ENCODE data around the gene EFNA4.
"Not testable (repeated sequence)": the region's sequence is repeated elsewhere in the genome, so short reads cannot be mapped to it uniquely, and the experiment has no call there.

Gene EFNA4

DNA sequence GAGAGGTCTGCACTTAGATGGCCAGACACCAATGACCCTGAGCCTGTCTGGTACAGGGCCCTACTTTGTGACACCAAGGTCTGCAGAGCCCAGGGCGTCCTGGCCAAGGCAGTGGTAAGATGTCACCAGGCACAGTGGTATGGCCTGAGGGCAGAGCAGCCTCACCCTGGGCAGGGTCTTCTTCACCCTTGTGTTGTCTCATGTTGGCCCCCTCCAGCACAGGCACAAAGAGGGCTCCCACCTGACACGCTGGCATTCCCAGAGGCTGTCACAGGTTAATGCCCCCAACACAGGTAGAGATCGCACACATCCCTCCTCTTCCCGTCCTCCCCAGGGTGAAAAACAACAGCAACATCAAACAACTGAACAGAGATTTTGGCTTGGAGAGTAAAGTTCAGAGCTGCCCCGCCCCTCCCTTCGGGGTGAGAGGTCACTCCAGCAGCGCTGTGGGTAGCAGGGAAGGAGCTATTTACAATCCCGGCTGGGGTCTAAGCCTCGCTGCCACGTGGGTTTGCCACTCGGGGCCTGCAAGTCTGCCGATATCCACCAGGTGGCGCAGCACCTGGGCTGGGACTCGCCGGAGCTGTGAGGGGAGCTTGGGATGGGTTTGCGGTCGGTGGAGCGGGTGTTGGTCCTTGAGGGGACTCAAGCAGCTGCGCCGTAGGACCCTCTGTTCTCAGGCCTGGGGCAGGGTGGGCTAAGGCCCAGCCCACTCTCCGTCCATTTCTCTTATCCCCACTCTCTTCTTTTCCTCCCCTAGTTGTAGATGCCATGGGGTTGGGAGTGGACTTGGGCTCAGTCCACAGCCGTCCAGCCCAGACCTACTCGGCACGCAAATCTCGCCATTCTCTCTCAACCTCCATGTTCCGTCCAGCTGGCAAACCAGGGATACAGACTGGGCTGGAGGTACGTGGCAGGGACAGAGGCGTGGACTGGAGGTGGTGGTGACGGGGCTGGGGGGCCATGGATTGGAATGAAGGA lies 27.8 kb downstream of the EFNA4 start:
- peak; percentile 92 for DNase-seq

DNA sequence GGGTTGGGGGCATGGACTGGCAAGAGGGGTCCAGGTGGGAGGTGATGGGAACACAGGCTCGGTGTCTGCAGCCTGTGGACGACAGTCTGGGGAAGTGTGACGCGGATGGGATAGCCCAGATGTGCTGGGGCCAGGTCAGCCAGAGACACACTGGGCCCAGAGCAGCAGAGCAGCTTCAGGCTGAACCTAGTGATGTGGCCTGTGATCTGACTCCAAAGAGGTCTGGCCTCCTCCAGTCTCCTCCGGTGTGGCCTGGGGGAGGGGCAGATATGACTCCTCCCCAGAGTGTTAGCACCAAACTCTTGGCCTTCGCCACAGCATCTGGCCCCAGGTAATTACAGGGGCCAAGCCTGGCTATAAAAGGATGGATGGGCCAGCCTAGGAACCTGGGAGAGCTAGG lies 28.6 kb downstream of the EFNA4 start:
- DNase-seq: no peak

DNA sequence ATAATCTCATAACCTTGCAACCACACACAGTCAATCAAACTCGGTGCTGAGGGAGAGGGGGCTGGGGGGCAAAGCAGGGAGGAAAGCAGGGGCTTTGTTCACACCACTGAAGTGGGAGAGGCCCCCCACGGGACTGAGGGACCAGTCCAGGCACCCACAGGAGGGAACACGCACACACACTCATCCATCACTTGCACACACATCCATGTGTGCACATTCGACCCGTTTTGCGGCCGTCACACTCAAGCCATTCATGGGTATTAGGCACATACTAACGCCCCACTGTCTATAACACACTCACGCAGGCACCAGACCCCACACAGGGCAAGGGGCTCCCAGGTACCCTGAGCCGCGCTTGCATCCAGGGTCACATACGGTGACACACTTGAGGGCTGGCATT lies 29.1 kb downstream of the EFNA4 start:
- DNase-seq: no peak

DNA sequence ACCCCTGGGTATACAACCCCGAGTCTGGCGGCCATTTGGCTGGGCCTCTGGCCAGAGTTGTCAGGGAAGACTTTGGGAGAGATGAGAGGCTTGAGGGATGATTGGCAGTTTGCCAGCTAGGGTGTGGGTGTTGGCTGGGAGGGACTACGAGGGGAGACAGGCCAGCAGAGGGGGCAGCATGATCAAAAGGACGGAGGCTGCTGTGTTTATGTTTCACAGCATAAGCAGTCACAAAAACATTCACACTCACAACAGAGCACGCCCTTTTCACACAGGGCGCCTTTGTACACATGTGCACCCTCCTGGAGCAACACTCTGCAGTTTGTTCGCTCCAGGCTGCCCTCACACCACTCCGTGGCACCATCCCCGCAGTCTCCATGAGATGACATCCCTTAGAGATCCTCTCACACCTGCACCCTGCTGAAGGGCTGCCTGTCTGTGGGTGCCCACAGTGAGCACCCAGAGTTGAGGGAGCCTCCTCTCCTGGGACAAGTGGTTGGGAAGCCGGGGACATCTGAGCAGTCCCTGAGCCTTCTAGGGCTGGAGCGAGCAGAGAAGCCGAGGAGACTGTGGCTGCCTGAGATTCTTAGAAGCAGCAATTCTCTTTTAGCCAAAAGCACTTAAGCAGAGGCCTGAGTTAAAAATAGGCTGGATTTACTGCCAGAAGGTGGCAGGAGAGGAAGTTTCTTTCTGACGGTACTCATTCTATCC lies 30.5 kb downstream of the EFNA4 start:
- no peak for DNase-seq

DNA sequence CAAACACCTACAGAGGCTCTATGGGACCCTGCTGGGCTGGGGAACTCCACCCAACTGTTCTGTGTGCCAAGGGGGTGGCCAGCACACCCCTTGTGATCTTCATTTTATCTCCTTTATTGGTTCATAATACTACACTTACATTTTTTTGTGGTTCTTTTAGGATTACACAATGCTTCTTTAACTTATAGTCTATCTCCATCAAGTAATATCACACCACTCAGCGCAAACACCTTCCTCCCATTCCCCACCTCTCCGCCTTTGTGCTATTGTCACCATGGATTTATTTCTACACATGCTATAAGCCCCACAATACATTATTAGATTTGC lies 31.0 kb downstream of the EFNA4 start:
- DNase-seq: no peak

DNA sequence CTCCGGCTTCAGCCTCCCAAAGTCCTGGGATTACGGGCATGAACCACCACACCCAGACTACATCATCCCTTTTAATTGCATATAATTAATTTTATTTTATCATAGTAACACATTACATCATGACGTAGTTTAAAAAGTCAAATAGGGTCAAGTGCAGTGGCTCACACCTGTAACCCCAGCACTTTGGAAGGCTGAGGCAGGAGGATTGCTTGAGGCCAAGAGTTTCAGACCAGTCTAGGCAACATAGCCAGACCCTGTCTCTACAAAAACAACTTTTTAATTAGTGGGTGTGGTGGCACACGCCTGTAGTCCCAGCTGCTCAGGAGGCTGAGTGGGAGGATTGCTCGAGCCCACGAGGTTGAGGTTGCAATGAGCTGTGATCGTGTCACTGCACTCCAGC lies 35.8 kb downstream of the EFNA4 start:
- no peak for DNase-seq

DNA sequence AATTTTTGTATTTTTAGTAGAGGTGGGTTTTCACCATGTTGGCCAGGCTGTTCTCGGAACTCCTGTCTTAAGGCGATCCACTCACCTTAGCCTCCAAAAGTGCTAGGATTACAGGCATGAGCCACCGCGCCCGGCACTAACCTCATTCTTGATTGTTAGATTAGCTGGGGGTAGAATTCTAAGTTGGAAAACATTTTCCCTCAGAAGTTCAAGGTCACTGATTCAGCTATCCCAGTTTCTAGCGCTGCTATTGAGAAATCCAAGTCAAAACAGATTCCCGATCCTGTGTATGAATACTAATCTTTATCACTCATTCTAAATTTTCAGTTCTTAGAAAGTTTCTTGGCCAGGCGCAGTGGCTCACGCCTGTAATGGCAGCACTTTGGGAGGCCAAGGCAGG lies 39.8 kb downstream of the EFNA4 start:
- no peak for DNase-seq

DNA sequence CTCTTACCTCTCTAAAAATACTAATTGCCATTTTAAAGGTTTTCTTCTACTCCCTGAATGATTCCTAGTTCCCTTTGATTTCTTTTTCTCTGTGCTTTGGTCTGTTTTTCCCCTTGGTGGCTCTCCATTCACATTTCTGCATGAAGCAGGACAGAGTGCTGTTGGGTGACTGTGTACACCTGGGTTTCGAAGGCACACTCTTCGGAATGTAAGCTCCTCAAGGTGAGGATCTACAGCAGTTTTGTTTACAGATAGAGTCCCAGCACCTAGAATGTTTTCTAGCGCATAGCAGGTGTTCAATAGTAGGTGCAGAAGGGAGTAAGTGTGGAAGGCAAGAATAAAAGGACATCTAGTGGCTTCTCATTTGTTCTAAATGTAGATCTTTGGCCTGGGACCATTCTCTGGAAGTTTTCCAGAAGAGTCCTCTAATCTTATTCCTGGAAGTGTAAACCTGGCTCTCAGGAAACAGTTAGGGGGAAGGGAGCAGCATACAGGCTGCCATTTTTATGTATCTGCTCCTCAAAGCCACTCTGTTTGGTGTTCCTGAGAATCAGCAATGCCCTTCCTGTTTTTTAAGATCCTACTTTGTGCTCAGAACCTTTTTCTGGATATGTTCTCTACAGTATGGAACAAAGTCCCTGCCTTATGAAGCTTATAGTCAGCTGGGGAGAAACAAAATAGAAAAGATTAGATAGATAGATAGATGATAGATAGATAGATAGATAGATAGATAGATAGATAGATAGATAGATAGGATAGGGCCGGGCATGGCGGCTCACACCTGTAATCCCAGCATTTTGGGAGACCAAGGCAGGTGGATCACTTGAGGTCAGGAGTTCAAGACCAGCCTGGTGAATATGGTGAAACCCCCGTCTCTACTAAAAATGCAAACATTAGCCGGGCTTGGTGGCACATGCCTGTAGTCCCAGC lies 41.3 kb downstream of the EFNA4 start:
- DNase-seq: no peak

DNA sequence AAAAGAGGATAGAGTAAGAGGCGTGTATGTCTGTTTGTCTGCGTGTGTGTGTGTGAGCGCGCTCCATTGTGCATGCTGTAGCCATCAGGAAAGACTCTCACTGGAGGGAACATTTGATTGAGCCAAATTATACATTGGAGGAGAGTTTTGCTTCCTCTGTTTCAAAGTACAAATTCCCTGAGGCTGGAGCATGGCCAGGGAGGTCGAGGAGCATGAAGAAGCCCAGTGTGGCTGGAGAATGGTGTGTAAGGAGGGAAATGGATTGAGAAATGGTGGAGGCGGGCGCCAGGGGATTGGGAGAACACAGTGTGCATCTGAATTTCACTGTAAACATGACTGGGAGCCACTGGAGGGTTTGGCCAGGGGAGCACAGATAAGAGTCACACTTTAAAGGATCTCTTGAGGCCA lies 42.1 kb downstream of the EFNA4 start:
- no peak for DNase-seq

DNA sequence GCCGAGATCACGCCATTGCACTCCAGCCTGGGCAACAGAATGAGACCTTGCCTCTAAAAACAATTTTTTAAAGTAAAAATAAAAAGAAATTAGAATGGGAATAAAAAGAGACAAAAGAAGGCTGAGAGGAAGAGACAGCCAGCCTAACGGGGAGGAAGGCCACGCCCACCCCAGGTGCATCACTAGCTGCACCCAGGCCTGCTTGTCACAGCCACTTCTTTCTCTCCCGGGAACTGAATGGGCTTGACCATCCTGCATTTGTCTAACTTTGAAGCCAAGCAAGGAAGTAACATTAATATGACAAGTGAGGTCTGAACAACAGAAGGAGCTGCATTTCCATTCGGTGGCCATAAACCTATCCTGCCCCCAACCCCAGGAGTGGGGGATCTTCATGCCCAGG lies 43.3 kb downstream of the EFNA4 start:
- no peak for DNase-seq

DNA sequence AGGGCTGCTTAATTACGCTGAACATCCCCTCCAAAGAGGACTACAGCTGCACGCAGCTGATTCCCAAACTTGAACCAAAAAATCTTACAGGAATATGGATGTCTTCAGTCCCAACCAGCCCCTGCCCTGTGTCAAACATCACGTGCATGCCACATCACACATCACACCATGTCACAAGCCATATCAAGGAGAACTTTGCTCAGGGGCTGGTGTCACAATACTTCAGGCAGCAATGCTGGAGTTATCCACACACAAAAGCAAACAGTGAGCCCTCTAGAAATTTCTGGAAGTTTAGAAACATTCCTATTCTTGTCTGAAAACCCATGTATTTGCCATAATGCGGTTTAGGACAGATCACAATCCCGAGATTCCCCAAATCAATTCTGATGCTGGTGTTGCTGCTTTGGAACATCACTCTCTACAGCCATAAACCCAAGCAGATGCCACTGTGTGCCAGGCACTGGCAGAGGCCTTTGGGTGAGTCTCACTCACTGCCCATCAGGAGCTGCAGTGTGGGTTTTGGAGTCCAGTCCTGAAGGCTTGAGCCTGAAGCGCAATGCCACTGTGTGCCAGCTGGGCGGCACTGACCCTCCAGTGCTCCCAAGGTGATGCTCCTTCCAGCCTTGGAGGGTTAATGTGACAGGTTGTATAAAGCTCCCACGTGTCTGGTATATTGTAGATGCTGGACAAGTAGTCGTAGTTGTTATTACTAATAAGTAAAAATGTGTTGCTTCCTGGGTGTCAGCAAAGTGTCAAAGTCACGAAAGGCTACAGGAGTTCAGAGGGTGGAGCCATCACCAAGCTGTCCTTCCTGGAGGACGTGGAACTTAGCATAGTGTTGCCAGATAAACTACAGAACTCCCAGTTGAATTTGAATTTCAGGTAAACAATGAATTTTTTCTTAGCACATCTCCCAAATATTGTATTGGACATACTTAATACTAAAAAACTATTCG lies 44.0 kb downstream of the EFNA4 start:
- no peak for DNase-seq

DNA sequence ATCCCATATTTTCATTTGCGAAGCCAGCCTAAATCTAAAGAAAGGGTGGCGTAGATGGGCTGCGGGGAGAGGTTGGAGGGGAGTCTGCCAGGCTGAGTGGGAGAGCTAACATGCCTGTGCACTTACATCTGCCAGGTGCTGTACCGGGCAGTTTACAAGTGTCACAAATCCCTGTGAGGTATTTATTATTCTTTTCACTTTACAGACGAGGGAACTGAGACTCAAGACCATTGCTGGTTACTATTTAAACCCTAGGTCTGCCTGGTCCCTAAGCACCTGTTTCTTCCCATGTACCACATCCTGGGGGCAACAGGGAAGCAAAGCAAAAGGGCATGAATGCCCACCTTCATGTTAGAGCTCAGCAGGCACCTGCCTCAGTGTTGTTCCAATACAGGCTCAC lies 44.8 kb downstream of the EFNA4 start:
- DNase-seq: no peak

DNA sequence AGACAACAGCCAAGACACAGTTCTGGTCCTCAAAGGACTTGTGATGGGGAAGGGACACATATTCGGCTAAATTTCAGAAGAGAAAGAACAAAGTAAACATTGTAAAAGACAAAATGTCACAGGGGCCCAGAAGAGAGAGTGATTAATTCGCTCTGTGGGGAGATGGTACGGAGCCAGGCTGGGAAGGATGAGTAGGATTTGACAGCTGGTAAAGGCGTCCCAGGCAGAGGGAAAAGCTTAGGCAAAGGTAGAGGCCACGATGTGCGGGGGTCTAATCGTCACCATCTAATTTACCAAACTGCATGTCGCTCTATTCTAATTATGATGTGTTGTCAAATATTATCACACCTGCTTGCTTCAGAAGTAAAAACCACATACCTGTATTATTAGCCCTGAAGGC lies 46.8 kb downstream of the EFNA4 start:
- no peak for DNase-seq

DNA sequence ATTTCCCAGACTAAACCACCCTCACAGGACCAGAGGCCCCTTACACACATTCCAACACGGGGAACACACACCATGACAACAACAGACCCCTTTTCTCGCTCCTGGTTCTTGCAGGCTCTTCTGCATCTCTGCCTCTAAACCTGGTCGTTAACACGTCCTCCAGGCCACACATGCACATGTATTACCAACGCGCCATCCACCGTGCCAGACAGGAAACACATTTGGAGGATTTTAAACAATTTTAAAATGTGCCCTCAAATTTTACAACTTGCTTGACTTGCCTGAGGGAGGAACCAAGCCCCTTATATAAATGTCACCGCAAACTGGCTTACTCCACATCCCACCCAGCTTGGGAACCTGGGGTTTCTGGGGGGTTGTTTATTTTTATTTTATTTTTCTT lies 47.3 kb downstream of the EFNA4 start:
- DNase-seq: no peak

DNA sequence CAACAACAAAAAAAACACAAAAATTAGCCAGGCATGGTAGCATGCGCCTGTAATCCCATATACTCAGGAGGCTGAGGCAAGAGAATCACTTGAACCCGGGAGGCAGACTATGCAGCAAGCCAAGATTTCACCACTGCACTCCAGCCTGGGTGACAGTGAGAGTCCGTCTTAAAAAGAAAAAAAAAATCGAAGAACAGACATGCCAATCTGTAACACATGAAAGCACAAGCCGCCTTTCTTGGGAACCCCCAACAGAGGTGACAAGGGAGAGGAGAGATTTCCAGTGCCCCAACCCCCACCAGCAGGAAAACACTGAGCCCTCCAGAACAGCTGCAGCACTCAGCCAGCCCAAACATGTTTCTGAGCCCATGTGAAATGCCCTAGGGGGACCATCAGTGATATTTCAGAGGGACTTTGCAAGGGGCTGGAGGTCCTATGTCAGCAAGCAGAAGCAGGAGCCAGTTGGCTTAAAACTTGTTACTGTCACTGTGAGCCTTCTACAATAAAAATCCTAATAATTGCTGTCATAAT lies 50.0 kb downstream of the EFNA4 start:
- no peak for DNase-seq

DNA sequence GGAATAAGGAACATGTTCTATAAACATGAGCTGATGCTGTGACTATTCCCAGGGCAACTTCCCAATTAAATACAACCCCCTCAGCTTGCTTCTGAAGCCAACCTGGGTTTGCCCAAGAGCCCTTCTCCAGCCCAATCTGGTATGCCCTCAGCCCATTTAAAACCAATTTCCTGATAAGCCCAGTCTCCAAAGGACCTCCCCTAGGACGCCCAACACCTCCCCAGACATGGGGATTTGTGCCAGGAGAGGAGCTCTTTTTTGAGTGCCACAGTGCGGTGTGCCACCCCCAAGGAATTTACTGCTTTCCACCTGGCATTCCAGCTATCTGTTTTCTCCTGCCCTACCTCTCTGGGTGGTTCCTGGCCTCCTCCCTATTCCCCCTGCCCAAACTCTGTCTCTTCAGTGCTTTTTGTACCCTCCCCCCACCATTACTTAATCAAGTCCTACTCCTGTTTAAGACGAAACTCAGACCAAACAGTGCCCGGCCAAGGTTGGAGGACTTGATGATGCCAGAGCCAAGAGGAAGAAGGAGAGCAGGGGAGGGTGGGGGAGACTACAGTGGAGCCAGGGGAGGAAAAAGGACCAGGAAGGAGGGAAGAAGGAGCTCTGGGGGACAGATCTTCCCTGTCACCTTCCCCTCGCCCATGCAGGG lies 52.7 kb downstream of the EFNA4 start:
- DNase-seq: no peak

DNA sequence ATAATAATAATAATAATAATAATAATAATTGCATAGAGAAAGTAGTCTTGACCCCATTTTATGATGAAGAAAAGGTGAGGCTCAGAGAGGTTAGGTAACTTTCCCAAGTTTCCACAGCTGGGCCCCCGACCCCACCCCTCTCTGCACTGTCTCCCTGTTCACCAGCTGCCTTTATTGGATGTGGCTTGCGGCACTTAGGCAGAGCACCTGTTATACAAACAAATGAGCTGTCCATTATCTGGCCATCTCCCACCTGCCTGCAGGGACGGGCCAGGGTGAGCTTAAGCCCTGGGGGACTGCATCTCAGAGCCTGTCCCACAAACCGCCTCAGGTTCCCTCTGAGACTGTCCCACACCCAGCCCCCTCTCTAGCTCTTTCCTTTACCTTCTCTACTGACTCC lies 54.1 kb downstream of the EFNA4 start:
- no peak for DNase-seq

DNA sequence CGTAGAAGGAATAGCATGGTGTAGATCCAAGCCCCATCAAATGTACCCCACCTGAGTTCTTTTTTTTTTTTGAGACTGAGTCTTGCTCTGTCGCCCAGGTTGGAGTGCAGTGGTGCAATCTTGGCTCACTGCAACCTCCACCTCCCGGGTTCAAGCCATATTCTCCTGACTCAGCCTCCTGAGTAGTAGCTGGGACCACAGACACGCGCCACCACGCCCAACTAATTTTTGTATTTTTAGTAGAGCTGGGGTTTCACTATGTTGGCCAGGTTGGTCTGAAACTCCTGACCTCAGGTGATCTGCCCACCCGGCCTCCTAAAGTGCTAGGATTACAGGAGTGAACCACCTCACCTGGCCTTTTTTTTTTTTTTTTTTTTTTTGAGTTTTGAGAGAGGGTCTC lies 54.5 kb downstream of the EFNA4 start:
- DNase-seq: not testable (repeated sequence)

All from retina (tissue), 1 donor.